ENCODE measurements around the gene SIAH3.

SIAH3 gene

DNA sequence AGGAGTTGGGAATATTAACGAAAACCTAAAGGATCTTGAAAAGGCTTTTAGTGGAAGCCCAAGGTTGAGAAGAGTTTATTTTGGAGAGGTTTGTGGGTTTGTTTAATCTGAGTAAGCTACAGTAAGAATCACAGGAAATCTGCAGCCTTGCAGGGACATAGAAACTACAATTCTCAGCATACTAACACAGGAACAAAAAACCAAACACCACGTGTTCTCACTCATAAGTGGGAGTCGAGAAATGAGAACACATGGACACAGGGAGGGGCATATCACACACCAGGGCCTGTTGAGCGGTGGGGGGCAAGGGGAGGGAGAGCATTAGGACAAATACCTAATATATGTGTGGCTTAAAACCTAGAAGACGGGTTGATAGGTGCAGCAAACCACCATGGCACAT lies 8.7 kb upstream of the SIAH3 start:
- no peaks in the 10 kb centered on the region for H4K20me1 ChIP-seq (ENCODE audit: insufficient read depth, low read length)
- H3K27me3 ChIP-seq (ENCODE audit: insufficient read depth, low read length, poor library complexity): peaks cover 33% of the 10 kb centered on the region
- no peak overlapping the region for H3K4me3 ChIP-seq (ENCODE audit: low read depth in 1 of 2, low read length in 2 of 2)
- DNase-seq (no peak), ATAC-seq (ENCODE audit: insufficient read depth, low read depth) (no peak)
- H3K36me3 ChIP-seq (ENCODE audit: insufficient read depth, low read length): no peaks in the 10 kb centered on the region
- H3K4me2 ChIP-seq (ENCODE audit: insufficient read depth, low read length): no peak overlapping the region
- no peaks in the 10 kb centered on the region for H3K4me1 ChIP-seq (ENCODE audit: insufficient read depth, low read length)
- no peak overlapping the region for H3K9ac ChIP-seq (ENCODE audit: low read depth, low read length)
- H3K9me3 ChIP-seq (ENCODE audit: insufficient read depth, low read length, severe bottlenecking): no peaks in the 10 kb centered on the region
- TF ChIP-seq, protein P1, sequence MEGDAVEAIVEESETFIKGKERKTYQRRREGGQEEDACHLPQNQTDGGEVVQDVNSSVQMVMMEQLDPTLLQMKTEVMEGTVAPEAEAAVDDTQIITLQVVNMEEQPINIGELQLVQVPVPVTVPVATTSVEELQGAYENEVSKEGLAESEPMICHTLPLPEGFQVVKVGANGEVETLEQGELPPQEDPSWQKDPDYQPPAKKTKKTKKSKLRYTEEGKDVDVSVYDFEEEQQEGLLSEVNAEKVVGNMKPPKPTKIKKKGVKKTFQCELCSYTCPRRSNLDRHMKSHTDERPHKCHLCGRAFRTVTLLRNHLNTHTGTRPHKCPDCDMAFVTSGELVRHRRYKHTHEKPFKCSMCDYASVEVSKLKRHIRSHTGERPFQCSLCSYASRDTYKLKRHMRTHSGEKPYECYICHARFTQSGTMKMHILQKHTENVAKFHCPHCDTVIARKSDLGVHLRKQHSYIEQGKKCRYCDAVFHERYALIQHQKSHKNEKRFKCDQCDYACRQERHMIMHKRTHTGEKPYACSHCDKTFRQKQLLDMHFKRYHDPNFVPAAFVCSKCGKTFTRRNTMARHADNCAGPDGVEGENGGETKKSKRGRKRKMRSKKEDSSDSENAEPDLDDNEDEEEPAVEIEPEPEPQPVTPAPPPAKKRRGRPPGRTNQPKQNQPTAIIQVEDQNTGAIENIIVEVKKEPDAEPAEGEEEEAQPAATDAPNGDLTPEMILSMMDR (IDR thresholded peaks at IDR 0.05; ENCODE audit: borderline replicate concordance, extremely low read depth, low read length, poor library complexity, severe bottlenecking): no peak
- no peak for TF ChIP-seq EZH2 (IDR thresholded peaks at IDR 0.05; ENCODE audit: borderline replicate concordance, low read depth, low read length, severe bottlenecking)
- H2AFZ ChIP-seq (ENCODE audit: low read depth, low read length): no peak overlapping the region
- H3K27ac ChIP-seq (ENCODE audit: low read length): no peak overlapping the region
- no peaks in the 10 kb centered on the region for H3K79me2 ChIP-seq (ENCODE audit: insufficient read depth, low read length)

DNA sequence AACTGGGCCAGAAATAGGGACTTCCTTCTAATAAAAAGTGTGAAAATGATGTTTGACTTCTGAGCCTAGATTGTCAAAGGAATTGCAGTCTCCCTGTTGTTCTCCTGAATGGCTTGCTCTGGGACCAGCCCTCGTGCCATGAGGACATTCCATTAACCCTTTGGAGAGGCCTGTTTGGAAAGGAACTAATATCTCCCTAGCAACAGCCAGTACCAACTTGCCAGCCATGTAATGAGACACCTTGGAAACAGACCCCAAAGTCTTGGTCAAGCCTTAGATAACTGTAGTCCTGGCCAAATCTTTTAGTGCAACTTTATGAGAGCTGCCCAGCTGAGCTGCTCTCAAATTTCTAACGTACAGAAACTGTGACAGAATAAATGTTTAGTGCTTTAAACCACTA lies 8.2 kb upstream of the SIAH3 start:
- Histone ChIP-seq H3K4me2 (ENCODE audit: insufficient read depth, low read length) (no peak overlapping the region), H3K9me3 (ENCODE audit: insufficient read depth, low read length, severe bottlenecking) (no peaks in the 10 kb centered on the region), H3K4me1 (ENCODE audit: insufficient read depth, low read length) (no peaks in the 10 kb centered on the region), H3K27me3 (ENCODE audit: insufficient read depth, low read length, poor library complexity) (peaks cover 32% of the 10 kb centered on the region), H2AFZ (ENCODE audit: low read depth, low read length) (no peak overlapping the region), H3K36me3 (ENCODE audit: insufficient read depth, low read length) (no peaks in the 10 kb centered on the region), H3K4me3 (ENCODE audit: low read depth in 1 of 2, low read length in 2 of 2) (no peak overlapping the region), H3K79me2 (ENCODE audit: insufficient read depth, low read length) (no peaks in the 10 kb centered on the region), H3K9ac (ENCODE audit: low read depth, low read length) (no peak overlapping the region), H3K27ac (ENCODE audit: low read length) (no peak overlapping the region), H4K20me1 (ENCODE audit: insufficient read depth, low read length) (no peaks in the 10 kb centered on the region)
- DNase-seq (no peak), ATAC-seq (ENCODE audit: insufficient read depth, low read depth) (no peak)
- TF ChIP-seq EZH2 (IDR thresholded peaks at IDR 0.05; ENCODE audit: borderline replicate concordance, low read depth, low read length, severe bottlenecking): no peak
- TF ChIP-seq, protein P1 (IDR thresholded peaks at IDR 0.05; ENCODE audit: borderline replicate concordance, extremely low read depth, low read length, poor library complexity, severe bottlenecking): no peak

DNA sequence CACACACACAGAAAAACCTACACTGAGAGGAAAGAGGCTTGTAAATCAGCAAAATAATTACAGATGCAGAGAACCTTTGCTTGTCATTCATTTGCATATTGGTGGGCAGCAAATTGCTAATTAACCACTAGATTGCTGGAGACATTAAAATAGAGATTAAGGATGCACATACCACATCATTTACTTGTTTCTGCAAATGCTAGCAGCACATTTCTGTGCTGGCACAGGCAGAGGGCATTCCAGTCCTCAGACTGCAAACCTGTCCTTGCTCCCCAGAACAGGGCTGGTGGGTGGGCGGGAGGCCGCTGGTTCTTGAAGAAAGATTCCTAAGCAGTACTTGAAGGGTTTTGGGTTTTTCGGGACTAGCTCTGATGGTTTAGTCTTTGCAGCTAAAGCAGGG lies 941 bp upstream of the SIAH3 start:
- Histone ChIP-seq H3K4me1 (ENCODE audit: insufficient read depth, low read length) (peaks cover 8% of the 10 kb centered on the region), H3K27ac (ENCODE audit: low read length) (no peak overlapping the region), H3K9ac (ENCODE audit: low read depth, low read length) (no peak overlapping the region), H3K4me3 (ENCODE audit: low read depth in 1 of 2, low read length in 2 of 2) (no peak overlapping the region), H3K27me3 (ENCODE audit: insufficient read depth, low read length, poor library complexity) (peaks cover 41% of the 10 kb centered on the region), H3K9me3 (ENCODE audit: insufficient read depth, low read length, severe bottlenecking) (no peaks in the 10 kb centered on the region), H3K79me2 (ENCODE audit: insufficient read depth, low read length) (no peaks in the 10 kb centered on the region), H3K36me3 (ENCODE audit: insufficient read depth, low read length) (no peaks in the 10 kb centered on the region), H2AFZ (ENCODE audit: low read depth, low read length) (no peak overlapping the region), H4K20me1 (ENCODE audit: insufficient read depth, low read length) (no peaks in the 10 kb centered on the region; the same call in 1 of the 2 replicates), H3K4me2 (ENCODE audit: insufficient read depth, low read length) (no peak overlapping the region)
- no peak for ATAC-seq (ENCODE audit: insufficient read depth, low read depth)
- TF ChIP-seq EZH2 (IDR thresholded peaks at IDR 0.05; ENCODE audit: borderline replicate concordance, low read depth, low read length, severe bottlenecking): no peak
- TF ChIP-seq, protein P1 (IDR thresholded peaks at IDR 0.05; ENCODE audit: borderline replicate concordance, extremely low read depth, low read length, poor library complexity, severe bottlenecking): no peak
- DNase-seq: no peak

DNA sequence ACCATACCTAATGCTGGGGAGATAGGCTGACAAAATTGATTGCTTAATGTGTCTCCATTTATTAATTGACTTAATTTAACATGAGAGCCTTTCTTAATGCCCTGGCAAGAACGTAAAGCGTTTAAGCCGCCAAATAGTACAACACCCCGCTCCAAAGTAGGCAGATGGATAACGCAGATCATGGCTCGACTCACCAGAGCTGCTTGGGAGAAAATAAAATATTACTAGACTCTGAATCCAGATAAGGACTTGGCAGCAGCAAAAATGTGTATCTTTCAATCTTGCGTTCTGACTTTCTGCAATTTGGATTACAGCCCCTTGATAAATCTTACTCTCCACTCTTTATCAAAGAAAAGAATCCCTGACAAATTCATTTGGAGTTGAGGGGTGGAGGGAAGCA lies 403 bp upstream of the SIAH3 start:
- TF ChIP-seq, protein P1 (IDR thresholded peaks at IDR 0.05; ENCODE audit: borderline replicate concordance, extremely low read depth, low read length, poor library complexity, severe bottlenecking): no peak
- no peak for TF ChIP-seq EZH2 (IDR thresholded peaks at IDR 0.05; ENCODE audit: borderline replicate concordance, low read depth, low read length, severe bottlenecking)
- peaks cover 12% of the 10 kb centered on the region for H3K4me1 ChIP-seq (ENCODE audit: insufficient read depth, low read length)
- H3K9me3 ChIP-seq (ENCODE audit: insufficient read depth, low read length, severe bottlenecking): no peaks in the 10 kb centered on the region
- H3K79me2 ChIP-seq (ENCODE audit: insufficient read depth, low read length): no peaks in the 10 kb centered on the region
- no peak for DNase-seq
- H3K4me2 ChIP-seq (ENCODE audit: insufficient read depth, low read length): no peak overlapping the region
- H3K36me3 ChIP-seq (ENCODE audit: insufficient read depth, low read length): no peaks in the 10 kb centered on the region
- ATAC-seq (ENCODE audit: insufficient read depth, low read depth): no peak
- H2AFZ ChIP-seq (ENCODE audit: low read depth, low read length): no peak overlapping the region
- H4K20me1 ChIP-seq (ENCODE audit: insufficient read depth, low read length): no peaks in the 10 kb centered on the region; the same call in 1 of the 2 replicates
- peaks cover 40% of the 10 kb centered on the region for H3K27me3 ChIP-seq (ENCODE audit: insufficient read depth, low read length, poor library complexity)
- H3K4me3 ChIP-seq (ENCODE audit: low read depth in 1 of 2, low read length in 2 of 2): no peak overlapping the region
- H3K9ac ChIP-seq (ENCODE audit: low read depth, low read length): no peak overlapping the region
- H3K27ac ChIP-seq (ENCODE audit: low read length): no peak overlapping the region

Data from DND-41 (cell line).